ENCODE measurements around the gene OR6C76.
"Not testable (repeated sequence)": the region's sequence is repeated elsewhere in the genome, so short reads cannot be mapped to it uniquely, and the experiment has no call there.

Gene OR6C76

DNA sequence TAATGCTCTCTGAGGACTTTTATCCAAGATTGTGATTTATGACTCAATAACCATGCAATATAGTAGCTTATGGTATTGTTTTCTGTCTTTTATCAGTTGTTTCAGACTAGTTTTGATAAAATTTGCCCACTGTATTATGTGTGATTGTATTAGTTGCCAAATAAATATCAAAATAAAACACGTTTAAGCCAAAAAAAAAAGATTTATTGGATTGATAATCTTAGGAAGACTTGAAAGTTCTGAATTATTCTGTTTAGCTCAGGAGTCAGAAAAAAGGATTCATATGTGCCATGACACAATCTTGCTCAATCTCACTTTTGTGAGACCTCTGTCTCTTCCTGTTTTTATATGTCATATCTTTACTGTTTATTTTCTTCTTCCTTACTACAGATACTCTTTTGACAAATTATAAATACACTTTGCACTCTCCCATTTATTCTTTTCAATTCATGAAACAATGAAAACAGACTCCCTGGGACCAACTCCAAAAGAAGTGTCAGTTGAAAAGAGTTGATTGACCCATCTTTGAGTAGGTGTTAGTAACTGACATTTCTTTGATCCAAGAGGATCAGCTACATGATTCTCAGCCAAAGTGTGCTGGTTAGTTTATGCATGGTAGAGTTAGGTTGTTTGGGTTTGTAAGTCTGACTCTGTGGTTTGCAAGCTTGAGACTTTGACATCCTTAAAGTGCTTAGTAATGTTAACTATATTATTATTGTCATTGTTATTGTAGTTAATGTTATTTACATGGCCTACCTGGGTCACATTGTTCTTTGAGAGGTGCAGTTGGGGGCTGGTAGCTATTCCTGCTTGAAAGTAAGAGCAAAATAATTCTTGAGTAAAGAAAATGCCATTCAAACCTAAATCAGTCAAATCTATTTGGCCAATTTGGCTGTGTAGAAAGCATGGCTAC is 2.5 kb downstream of the OR6C76 start:
- no peaks in the 10 kb centered on the region for H3K36me3 ChIP-seq
- H3K27me3 ChIP-seq = peaks cover 10% of the 10 kb centered on the region
- no peaks in the 10 kb centered on the region for H3K9me3 ChIP-seq
- no peaks in the 10 kb centered on the region for H3K4me1 ChIP-seq (ENCODE audit: control insufficient read depth in 1 of 2, insufficient read depth in 1 of 2, low read depth in 1 of 2, low read length in 1 of 2)
- H3K27ac ChIP-seq = no peak overlapping the region
- TF ChIP-seq, protein P1, sequence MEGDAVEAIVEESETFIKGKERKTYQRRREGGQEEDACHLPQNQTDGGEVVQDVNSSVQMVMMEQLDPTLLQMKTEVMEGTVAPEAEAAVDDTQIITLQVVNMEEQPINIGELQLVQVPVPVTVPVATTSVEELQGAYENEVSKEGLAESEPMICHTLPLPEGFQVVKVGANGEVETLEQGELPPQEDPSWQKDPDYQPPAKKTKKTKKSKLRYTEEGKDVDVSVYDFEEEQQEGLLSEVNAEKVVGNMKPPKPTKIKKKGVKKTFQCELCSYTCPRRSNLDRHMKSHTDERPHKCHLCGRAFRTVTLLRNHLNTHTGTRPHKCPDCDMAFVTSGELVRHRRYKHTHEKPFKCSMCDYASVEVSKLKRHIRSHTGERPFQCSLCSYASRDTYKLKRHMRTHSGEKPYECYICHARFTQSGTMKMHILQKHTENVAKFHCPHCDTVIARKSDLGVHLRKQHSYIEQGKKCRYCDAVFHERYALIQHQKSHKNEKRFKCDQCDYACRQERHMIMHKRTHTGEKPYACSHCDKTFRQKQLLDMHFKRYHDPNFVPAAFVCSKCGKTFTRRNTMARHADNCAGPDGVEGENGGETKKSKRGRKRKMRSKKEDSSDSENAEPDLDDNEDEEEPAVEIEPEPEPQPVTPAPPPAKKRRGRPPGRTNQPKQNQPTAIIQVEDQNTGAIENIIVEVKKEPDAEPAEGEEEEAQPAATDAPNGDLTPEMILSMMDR (IDR thresholded peaks at IDR 0.05) = no peak
- H3K4me3 ChIP-seq (ENCODE audit: low read depth in 1 of 2, low read length in 1 of 2) = no peak overlapping the region

DNA sequence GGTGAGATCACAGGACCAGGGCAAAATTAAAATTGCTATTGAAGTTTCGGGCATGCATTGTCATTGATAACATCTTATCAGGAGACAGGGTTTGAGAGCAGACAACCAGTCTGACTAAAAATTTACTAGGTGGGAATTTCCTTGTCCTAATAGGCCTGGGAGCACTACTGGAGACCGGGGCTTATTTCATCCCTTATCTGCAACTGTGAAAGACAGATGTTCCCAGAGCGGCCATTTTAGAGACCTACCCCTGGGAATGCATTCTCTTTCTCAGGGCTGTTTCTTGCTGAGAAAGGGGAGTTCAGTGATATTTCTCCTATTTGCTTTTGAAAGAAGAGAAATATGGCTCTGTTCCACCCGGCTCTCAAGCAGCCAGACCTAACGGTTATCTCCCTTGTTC is 15.2 kb downstream of the OR6C76 start:
- H3K27me3 ChIP-seq; H3K9me3 ChIP-seq; H3K4me3 ChIP-seq (ENCODE audit: low read depth in 1 of 2, low read length in 1 of 2); H3K4me1 ChIP-seq (ENCODE audit: control insufficient read depth in 1 of 2, insufficient read depth in 1 of 2, low read depth in 1 of 2, low read length in 1 of 2); H3K27ac ChIP-seq; H3K36me3 ChIP-seq: not testable (repeated sequence)

DNA sequence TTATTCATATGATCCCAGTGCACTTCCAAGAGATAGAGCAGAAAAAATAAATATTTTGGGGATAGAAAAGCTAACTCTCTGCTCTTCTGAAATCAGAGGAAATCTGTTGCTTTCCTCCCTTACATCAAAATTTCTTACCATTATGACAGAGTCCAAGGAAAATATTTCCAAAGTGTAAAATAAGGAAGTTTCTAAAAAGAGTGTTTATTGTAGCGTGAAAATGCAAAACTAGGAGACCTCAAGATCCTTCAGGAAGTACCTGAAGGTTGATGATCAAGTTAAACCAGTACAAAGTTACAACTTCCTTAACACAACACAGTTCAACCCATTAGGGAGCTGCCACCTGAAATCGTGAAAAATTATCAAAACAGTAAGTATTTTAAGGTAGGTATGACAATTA is 17.7 kb downstream of the OR6C76 start, which contains the start of gene OR6C2:
TSS of gene OR6C2 (plus strand) at position 301 of the 400 bp plus-strand sequence. CDS start 8,138 bp downstream, outside the sequence.
- no peaks in the 10 kb centered on the region for H3K9me3 ChIP-seq
- TF ChIP-seq, protein P1 (IDR thresholded peaks at IDR 0.05) = no peak
- H3K36me3 ChIP-seq = no peaks in the 10 kb centered on the region
- H3K4me1 ChIP-seq (ENCODE audit: control insufficient read depth in 1 of 2, insufficient read depth in 1 of 2, low read depth in 1 of 2, low read length in 1 of 2) = no peaks in the 10 kb centered on the region
- H3K27ac ChIP-seq = no peak within 1 kb of the TSS
- H3K27me3 ChIP-seq = no peaks in the 10 kb centered on the region
- H3K4me3 ChIP-seq (ENCODE audit: low read depth in 1 of 2, low read length in 1 of 2) = no peak within 1 kb of the TSS

DNA sequence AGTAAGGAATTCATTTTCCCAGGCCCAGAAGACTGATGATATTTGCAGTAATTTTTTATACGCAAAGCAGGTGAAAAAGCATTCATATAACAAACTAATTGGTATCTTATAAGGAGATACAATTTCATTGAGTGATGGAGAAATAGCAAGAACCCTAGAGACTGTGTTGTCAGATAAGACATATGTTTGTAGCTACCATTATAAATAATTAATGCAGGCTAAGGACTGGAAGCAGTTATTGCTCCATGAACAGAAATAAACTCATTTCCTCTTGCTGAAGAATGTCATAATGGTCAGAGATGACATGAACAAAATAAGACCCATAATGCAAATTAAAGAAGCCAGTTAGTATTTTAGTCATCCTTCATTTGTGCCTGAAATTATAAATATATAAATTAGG is 19.3 kb downstream of the OR6C76 start:
- TF ChIP-seq, protein P1 (IDR thresholded peaks at IDR 0.05) = no peak
- no peaks in the 10 kb centered on the region for H3K4me1 ChIP-seq (ENCODE audit: control insufficient read depth in 1 of 2, insufficient read depth in 1 of 2, low read depth in 1 of 2, low read length in 1 of 2)
- no peaks in the 10 kb centered on the region for H3K36me3 ChIP-seq
- H3K27ac ChIP-seq = no peak overlapping the region
- H3K9me3 ChIP-seq = no peaks in the 10 kb centered on the region
- no peak overlapping the region for H3K4me3 ChIP-seq (ENCODE audit: low read depth in 1 of 2, low read length in 1 of 2)
- no peaks in the 10 kb centered on the region for H3K27me3 ChIP-seq

DNA sequence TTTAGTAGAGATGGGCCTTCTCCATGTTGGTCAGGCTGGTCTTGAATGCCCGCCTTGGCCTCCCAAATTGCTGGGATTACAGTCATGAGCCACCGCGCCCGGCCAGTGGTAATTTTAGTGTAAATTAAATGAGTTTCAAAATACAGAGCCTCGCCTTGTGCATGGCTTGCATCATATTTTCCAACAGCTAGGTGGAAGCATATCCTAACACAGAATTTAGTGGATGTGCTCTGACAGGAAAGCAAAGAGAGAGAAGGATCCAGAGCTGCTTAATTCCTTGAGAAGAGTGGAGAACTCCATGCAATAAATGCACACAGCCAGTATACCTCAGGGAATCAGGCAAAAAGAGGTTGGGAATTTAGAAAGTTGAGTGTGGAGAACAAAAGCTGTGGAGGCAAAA is 20.3 kb downstream of the OR6C76 start:
- H3K4me3 ChIP-seq (ENCODE audit: low read depth in 1 of 2, low read length in 1 of 2) = no peak overlapping the region
- no peaks in the 10 kb centered on the region for H3K9me3 ChIP-seq
- H3K4me1 ChIP-seq (ENCODE audit: control insufficient read depth in 1 of 2, insufficient read depth in 1 of 2, low read depth in 1 of 2, low read length in 1 of 2) = no peaks in the 10 kb centered on the region
- H3K27ac ChIP-seq = no peak overlapping the region
- H3K27me3 ChIP-seq = no peaks in the 10 kb centered on the region
- TF ChIP-seq, protein P1 (IDR thresholded peaks at IDR 0.05) = no peak
- H3K36me3 ChIP-seq = no peaks in the 10 kb centered on the region

DNA sequence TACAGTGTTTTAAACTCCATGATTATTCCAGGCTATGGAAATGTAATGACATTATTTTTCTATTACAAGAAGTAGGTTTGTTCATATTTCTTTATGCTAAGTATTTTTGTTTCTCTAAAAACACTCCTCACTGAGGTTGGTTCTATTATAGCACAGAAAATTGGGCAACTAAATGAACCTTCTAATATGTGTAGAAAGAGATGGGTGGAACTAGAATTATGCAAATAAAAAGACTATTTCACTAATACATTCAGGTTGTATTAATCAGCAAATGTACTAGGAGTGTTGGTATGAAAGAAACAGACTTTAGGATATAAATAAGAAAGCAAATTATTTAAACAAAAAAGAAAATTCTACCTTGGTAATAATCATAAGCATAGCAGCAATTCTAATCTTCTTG is 22.8 kb downstream of the OR6C76 start:
- TF ChIP-seq, protein P1 (IDR thresholded peaks at IDR 0.05) = no peak
- Histone ChIP-seq H3K27me3 (no peaks in the 10 kb centered on the region), H3K36me3 (no peaks in the 10 kb centered on the region), H3K9me3 (no peaks in the 10 kb centered on the region), H3K4me3 (ENCODE audit: low read depth in 1 of 2, low read length in 1 of 2) (no peak overlapping the region), H3K27ac (no peak overlapping the region), H3K4me1 (ENCODE audit: control insufficient read depth in 1 of 2, insufficient read depth in 1 of 2, low read depth in 1 of 2, low read length in 1 of 2) (no peaks in the 10 kb centered on the region)

DNA sequence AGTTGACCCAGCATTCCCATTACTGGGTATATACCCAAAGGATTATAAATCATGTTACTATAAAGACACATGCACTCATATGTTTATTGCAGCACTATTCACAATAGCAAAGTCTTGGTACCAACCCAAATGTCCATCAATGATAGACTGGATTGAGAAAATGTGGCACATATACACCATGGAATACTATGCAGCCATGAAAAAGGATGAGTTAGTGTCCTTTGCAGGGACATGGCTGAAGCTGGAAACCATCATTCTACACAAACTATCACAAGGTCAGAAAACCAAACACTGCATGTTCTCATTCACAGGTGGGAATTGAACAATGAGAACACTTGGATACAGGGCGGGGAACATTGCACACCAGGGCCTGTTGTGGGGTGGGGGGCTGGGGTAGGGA is 38.9 kb downstream of the OR6C76 start:
- H3K4me3 ChIP-seq (ENCODE audit: low read depth in 1 of 2, low read length in 1 of 2); H3K9me3 ChIP-seq; H3K4me1 ChIP-seq (ENCODE audit: control insufficient read depth in 1 of 2, insufficient read depth in 1 of 2, low read depth in 1 of 2, low read length in 1 of 2); H3K36me3 ChIP-seq; H3K27ac ChIP-seq: not testable (repeated sequence)
- peaks cover 17% of the 10 kb centered on the region for H3K27me3 ChIP-seq
